GM12878 (cell line): ENCODE data around the gene CCNJL. TPM values are rescaled to one million over a fixed set of nuclear protein-coding genes. Genes with fewer than 3 reads are reported as not detected.

Experiments used
- ATAC-seq: fragments of 200-7000 bp; cut with Tn5 transposase; 3 replicates; pipeline ENCODE4 v1.9.1; 2020; ENCODE audit warnings: mild to moderate bottlenecking, moderate library complexity
- BruUV-seq: library from RNA; stranded (reverse); fragments of 400-500 nt; replicated peaks from 2 replicates; lab custom pipeline; 2021; lab: Mats Ljungman, UMichigan
- CTCF ChIA-PET: fragments of 300-600 bp; sonication (Branson Sonifier 250); formaldehyde crosslinking; extraction: SDS; loops from one replicate; lab custom pipeline; 2021; ENCODE audit warnings: inconsistent platforms; lab: Yijun Ruan, JAX
- POLR2A ChIA-PET: fragments of 350-600 bp; formaldehyde crosslinking; extraction: SDS; loops from one replicate; lab custom pipeline; 2021; ENCODE audit warnings: inconsistent platforms; lab: Charles Lee
- RAD21 ChIA-PET: fragments of 300-600 bp; sonication (Branson Sonifier 250); formaldehyde crosslinking; loops from one replicate; lab custom pipeline; 2023; ENCODE audit warnings: antibody characterized with exemption; ENCODE audit not compliant: unreplicated experiment; lab: Charles Lee
- SMC1A ChIA-PET: fragments of 300-600 bp; sonication (Branson Sonifier 250); formaldehyde crosslinking; loops from one replicate; lab custom pipeline; 2023; ENCODE audit not compliant: unreplicated experiment, uncharacterized antibody; lab: Charles Lee
- DNase-seq: peaks from one replicate; pipeline ENCODE4 v3.0.0-alpha.2; 2011; ENCODE audit warnings: low read depth, low spot score
- FAIRE-seq: peaks from 3 replicates; lab custom pipeline; 2011; peaks lifted over from hg19 to GRCh38; lab: Jason Lieb, UNC
- H2AFZ ChIP-seq: 2 replicates; pipeline ENCODE4 v1.6.0; 2011; ENCODE audit warnings: low read depth, low read length, control low read depth; ENCODE audit not compliant: control insufficient read depth
- H3K27ac ChIP-seq: 2 replicates; pipeline ENCODE4 v1.5.1; 2011; ENCODE audit warnings: control low read depth; ENCODE audit not compliant: control insufficient read depth, insufficient read depth
- H3K27me3 ChIP-seq, 2 experiments: replicated peaks in 1 of 2; 2 replicates each; pipeline versions ENCODE4 v1.6.0 to v1.6.1; 2011; ENCODE audit warnings: low read length in 1 of 2; ENCODE audit not compliant: control insufficient read depth in 2 of 2, insufficient read depth in 2 of 2
- H3K36me3 ChIP-seq, 2 experiments: 2 replicates each; pipeline ENCODE4 v1.5.1; 2011; ENCODE audit warnings: low read length in 1 of 2; ENCODE audit not compliant: control insufficient read depth in 2 of 2, insufficient read depth in 2 of 2
- H3K4me1 ChIP-seq: 2 replicates; pipeline ENCODE4 v1.6.1; 2011; ENCODE audit warnings: mild to moderate bottlenecking, low read length, moderate library complexity, mixed read lengths; ENCODE audit not compliant: control insufficient read depth, insufficient read depth
- H3K4me2 ChIP-seq: 2 replicates; pipeline ENCODE4 v1.6.0; 2011; ENCODE audit warnings: control low read depth; ENCODE audit not compliant: control insufficient read depth, insufficient read depth
- H3K4me3 ChIP-seq: fragments of 200-600 bp; sonication (generic); 2 replicates; pipeline ENCODE4 v1.5.1; 2016
- H3K79me2 ChIP-seq: 2 replicates; pipeline ENCODE4 v1.6.0; 2011; ENCODE audit warnings: low read length; ENCODE audit not compliant: control insufficient read depth, insufficient read depth
- H3K9ac ChIP-seq: 2 replicates; pipeline ENCODE4 v1.8.0; 2011; ENCODE audit warnings: low read length, control low read depth, mixed read lengths; ENCODE audit not compliant: control insufficient read depth, insufficient read depth
- H3K9me3 ChIP-seq: replicated peaks from 3 replicates; pipeline ENCODE4 v1.5.1; 2011; ENCODE audit warnings: mild to moderate bottlenecking, low read length; ENCODE audit not compliant: control insufficient read depth, insufficient read depth
- H4K20me1 ChIP-seq: 2 replicates; pipeline ENCODE4 v1.6.0; 2011; ENCODE audit not compliant: control insufficient read depth, insufficient read depth
- ASH2L ChIP-seq: fragments of 300-600, 200-600 bp; sonication (generic); IDR thresholded peaks from 2 replicates; pipeline ENCODE4 v1.6.1; 2017; ENCODE audit warnings: low read depth, mild to moderate bottlenecking, borderline replicate concordance
- CBX3 ChIP-seq: fragments of 200-600 bp; sonication (generic); IDR thresholded peaks from 2 replicates; pipeline ENCODE4 v1.6.1; 2016; ENCODE audit warnings: low read depth, borderline replicate concordance
- IKZF1 ChIP-seq: fragments of 450-650 bp; conservative IDR thresholded peaks from 2 replicates; pipeline ENCODE4 v1.6.1; 2017; ENCODE audit warnings: antibody characterized with exemption, mild to moderate bottlenecking
- PML ChIP-seq: IDR thresholded peaks from 2 replicates; pipeline ENCODE4 v1.6.1; 2012; ENCODE audit warnings: low read length, inconsistent platforms
- POLR2A ChIP-seq: IDR thresholded peaks from 2 replicates; pipeline ENCODE4 v1.6.1; 2011; ENCODE audit warnings: low read depth, mild to moderate bottlenecking, low read length
- SRF ChIP-seq, 2 experiments: IDR thresholded peaks; 2 replicates each; pipeline ENCODE4 v1.6.1; 2011; ENCODE audit warnings: low read depth in 2 of 2, low read length in 2 of 2, mild to moderate bottlenecking in 1 of 2, moderate library complexity in 1 of 2
- WGBS: methylation state at CpG from one replicate; pipeline ENCODE4 v1.1.6; 2016; ENCODE audit warnings: low lambda C conversion rate; ENCODE audit not compliant: insufficient replicate concordance, insufficient coverage; ENCODE audit errors: missing lambda C conversion rate; 5-methylcytosine and 5-hydroxymethylcytosine counted together
- in situ Hi-C: fragments of 300-500 bp; cut with MboI; formaldehyde crosslinking; loops from 9 replicates; pipeline ENCODE4 v1.14.3; 2018; ENCODE audit warnings: mixed read lengths
- intact Hi-C: fragments of 100-400 bp; cut with micrococcal nuclease; formaldehyde crosslinking; loops from one replicate; pipeline ENCODE4 v1.14.2; 2022; ENCODE audit not compliant: unreplicated experiment
- polyA plus RNA-seq, 11 experiments: library from polyadenylated mRNA; depleted of rRNA in 4 of 11; unstranded in 6 of 11; stranded (reverse) in 5 of 11; fragments of >200 nt; fragmentation: Nextera tagmentation in 4 of 11; fragmentation: Illumina TruSeq in 1 of 11; extraction: Ambion mirVana in 4 of 11; extraction: Trizol in 1 of 11; gene quantifications; 1 replicate in 1 of 11; 2 replicates in 10 of 11; pipeline versions ENCODE4 v1.2.1 to v1.2.3, GENCODE V29; 2011 to 2016; ENCODE audit warnings: inconsistent platforms in 2 of 11, missing spikeins in 2 of 11, low read depth in 1 of 11
- total RNA-seq, 4 experiments: library from RNA; depleted of rRNA in 3 of 4; stranded (reverse); fragments of >200 nt in 3 of 4; fragmentation: Illumina TruSeq in 1 of 4; extraction: Trizol in 1 of 4; gene quantifications; 2 replicates each; pipeline versions ENCODE4 v1.2.1 to v1.2.3, GENCODE V29; 2013 to 2021
- TF ChIP-seq, protein P1 (sequence below): IDR thresholded peaks from 2 replicates; pipeline ENCODE4 v1.6.1; 2012; ENCODE audit warnings: mild to moderate bottlenecking, low read depth, low read length
- TF ChIP-seq, protein P2 (sequence below): fragments of 450-650 bp; IDR thresholded peaks from 2 replicates; pipeline ENCODE4 v1.6.1; 2016; ENCODE audit warnings: mild to moderate bottlenecking

CCNJL gene
- total and polyA plus RNA-seq, 10 of the 15 experiments (the other 5 are each of a cell fraction or from before 2014, with no cell fraction given) = 0.09 to 0.20 (median 0.10) TPM; not detected in 7

DNA sequence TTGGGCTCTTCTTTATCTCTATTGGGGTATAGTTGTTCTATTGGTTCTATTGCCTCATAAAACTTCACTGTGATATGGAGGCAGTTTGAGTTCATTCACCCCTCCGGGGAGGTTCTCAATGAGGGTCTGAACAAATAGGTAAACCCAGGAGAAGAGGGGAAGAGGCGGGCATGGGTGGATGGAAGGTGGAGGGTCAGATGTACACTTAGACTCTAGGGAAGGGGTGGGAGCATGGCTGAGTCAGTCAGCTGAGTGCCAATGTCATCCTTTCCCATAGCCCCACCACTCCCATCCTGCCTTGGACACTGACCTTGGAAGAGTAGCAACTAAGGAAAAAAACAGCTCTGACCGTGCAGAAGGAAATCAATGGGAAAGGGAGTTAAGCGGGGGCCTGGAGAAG, 93.0 kb downstream of the CCNJL start:
- ChIA-PET CTCF (interaction anchor here (1.2 kb wide), 1 partner anchor 78 kb away, joined by 3 read pairs; no protein-coding TSS in a partner anchor), SMC1A (interaction anchor here (1.9 kb wide), 1 partner anchor 13 kb away, joined by 10 read pairs; no protein-coding TSS in a partner anchor)

More for the DNA sequence above, 93.0 kb downstream of the CCNJL start:
- H3K4me2 ChIP-seq = no peak overlapping the region
- H3K9ac ChIP-seq = no peak overlapping the region
- no peak for ATAC-seq
- H3K36me3 ChIP-seq = no peaks in the 10 kb centered on the region
- H3K79me2 ChIP-seq = no peaks in the 10 kb centered on the region
- H3K27ac ChIP-seq = no peak overlapping the region
- no TSS peak for BruUV-seq
- no peaks in the 10 kb centered on the region for H3K27me3 ChIP-seq
- no peak overlapping the region for H3K4me3 ChIP-seq
- intact Hi-C loops (no loop called here), in situ Hi-C loops (no loop called here)
- no peak for FAIRE-seq
- no peaks in the 10 kb centered on the region for H4K20me1 ChIP-seq
- DNase-seq = no peak
- ChIA-PET RAD21 (no interaction called here), POLR2A (interaction anchor here (1.5 kb wide), 1 partner anchor 12 kb away, joined by 6 read pairs; no protein-coding TSS in a partner anchor)
- 54% methylated on average over 4 of the region's 4 CpGs for WGBS
- no peak overlapping the region for H2AFZ ChIP-seq
- no peaks in the 10 kb centered on the region for H3K9me3 ChIP-seq
- peaks cover 8% of the 10 kb centered on the region for H3K4me1 ChIP-seq
- TF ChIP-seq IKZF1 (no peak), POLR2A (no peak), SRF (IDR thresholded peaks at IDR 0.05; ENCODE audit: low read depth in 2 of 2, low read length in 2 of 2) (no peak), CBX3 (no peak), ASH2L (no peak), PML (no peak)
- TF ChIP-seq, protein P1, sequence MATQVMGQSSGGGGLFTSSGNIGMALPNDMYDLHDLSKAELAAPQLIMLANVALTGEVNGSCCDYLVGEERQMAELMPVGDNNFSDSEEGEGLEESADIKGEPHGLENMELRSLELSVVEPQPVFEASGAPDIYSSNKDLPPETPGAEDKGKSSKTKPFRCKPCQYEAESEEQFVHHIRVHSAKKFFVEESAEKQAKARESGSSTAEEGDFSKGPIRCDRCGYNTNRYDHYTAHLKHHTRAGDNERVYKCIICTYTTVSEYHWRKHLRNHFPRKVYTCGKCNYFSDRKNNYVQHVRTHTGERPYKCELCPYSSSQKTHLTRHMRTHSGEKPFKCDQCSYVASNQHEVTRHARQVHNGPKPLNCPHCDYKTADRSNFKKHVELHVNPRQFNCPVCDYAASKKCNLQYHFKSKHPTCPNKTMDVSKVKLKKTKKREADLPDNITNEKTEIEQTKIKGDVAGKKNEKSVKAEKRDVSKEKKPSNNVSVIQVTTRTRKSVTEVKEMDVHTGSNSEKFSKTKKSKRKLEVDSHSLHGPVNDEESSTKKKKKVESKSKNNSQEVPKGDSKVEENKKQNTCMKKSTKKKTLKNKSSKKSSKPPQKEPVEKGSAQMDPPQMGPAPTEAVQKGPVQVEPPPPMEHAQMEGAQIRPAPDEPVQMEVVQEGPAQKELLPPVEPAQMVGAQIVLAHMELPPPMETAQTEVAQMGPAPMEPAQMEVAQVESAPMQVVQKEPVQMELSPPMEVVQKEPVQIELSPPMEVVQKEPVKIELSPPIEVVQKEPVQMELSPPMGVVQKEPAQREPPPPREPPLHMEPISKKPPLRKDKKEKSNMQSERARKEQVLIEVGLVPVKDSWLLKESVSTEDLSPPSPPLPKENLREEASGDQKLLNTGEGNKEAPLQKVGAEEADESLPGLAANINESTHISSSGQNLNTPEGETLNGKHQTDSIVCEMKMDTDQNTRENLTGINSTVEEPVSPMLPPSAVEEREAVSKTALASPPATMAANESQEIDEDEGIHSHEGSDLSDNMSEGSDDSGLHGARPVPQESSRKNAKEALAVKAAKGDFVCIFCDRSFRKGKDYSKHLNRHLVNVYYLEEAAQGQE = no peak
- TF ChIP-seq, protein P2, sequence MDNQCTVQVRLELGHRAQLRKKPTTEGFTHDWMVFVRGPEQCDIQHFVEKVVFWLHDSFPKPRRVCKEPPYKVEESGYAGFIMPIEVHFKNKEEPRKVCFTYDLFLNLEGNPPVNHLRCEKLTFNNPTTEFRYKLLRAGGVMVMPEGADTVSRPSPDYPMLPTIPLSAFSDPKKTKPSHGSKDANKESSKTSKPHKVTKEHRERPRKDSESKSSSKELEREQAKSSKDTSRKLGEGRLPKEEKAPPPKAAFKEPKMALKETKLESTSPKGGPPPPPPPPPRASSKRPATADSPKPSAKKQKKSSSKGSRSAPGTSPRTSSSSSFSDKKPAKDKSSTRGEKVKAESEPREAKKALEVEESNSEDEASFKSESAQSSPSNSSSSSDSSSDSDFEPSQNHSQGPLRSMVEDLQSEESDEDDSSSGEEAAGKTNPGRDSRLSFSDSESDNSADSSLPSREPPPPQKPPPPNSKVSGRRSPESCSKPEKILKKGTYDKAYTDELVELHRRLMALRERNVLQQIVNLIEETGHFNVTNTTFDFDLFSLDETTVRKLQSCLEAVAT = no peak
